Measurements from ENCODE around the gene NDUFAF8. TPM values are rescaled to one million over a fixed set of nuclear protein-coding genes. Genes with fewer than 3 reads are reported as not detected.

NDUFAF8 gene
- total RNA-seq, 1 experiment from 2014 or later = 58.6 TPM

DNA sequence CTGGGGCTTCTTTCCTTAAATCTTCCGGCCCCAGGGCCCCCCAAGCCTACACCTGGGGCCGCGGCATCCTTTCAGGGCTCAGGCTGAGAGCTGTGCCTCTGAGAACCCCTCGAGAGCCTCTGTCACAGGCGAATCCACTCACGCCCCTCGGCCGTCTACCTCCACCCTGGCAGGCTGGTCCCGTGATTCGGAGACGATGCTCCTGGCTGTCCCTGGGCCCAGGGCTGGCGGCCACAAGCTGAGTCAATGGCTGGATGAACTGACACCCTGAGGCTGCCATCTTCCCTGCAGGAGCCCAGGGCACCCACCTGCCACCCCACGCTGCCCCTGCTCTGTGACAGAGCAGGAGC, 4.6 kb upstream of the NDUFAF8 start:
- TF ChIP-seq EZH2 (IDR thresholded peaks at IDR 0.05; ENCODE audit: borderline replicate concordance, low read depth, low read length, poor library complexity, severe bottlenecking) = no peak
- TF ChIP-seq, protein P1, sequence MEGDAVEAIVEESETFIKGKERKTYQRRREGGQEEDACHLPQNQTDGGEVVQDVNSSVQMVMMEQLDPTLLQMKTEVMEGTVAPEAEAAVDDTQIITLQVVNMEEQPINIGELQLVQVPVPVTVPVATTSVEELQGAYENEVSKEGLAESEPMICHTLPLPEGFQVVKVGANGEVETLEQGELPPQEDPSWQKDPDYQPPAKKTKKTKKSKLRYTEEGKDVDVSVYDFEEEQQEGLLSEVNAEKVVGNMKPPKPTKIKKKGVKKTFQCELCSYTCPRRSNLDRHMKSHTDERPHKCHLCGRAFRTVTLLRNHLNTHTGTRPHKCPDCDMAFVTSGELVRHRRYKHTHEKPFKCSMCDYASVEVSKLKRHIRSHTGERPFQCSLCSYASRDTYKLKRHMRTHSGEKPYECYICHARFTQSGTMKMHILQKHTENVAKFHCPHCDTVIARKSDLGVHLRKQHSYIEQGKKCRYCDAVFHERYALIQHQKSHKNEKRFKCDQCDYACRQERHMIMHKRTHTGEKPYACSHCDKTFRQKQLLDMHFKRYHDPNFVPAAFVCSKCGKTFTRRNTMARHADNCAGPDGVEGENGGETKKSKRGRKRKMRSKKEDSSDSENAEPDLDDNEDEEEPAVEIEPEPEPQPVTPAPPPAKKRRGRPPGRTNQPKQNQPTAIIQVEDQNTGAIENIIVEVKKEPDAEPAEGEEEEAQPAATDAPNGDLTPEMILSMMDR (conservative IDR thresholded peaks at IDR 0.05; ENCODE audit: low read depth, low read length) = no peak
- POLR2A ChIA-PET (ENCODE audit: low non-redundant PET) = no interaction called here
- H3K4me1 ChIP-seq (ENCODE audit: insufficient read depth, low read length, poor library complexity, severe bottlenecking) = peaks cover 7% of the 10 kb centered on the region
- no peak for DNase-seq (ENCODE audit: low spot score)
- H3K4me3 ChIP-seq (ENCODE audit: low read depth, low read length, poor library complexity, severe bottlenecking) = no peak overlapping the region
- no peaks in the 10 kb centered on the region for H3K36me3 ChIP-seq (ENCODE audit: insufficient read depth, low read length, poor library complexity, severe bottlenecking)
- no peaks in the 10 kb centered on the region for H3K27me3 ChIP-seq (replicated peaks; ENCODE audit: insufficient read depth, low read depth, low read length, poor library complexity)
- H3K9me3 ChIP-seq (ENCODE audit: low read depth, low read length, poor library complexity, severe bottlenecking) = no peaks in the 10 kb centered on the region
- no peak overlapping the region for H3K27ac ChIP-seq (ENCODE audit: low read depth, low read length, poor library complexity, severe bottlenecking)
- intact Hi-C loops (cut with micrococcal nuclease; ENCODE audit: unreplicated experiment) = no loop called here
- BruUV-seq (replicated peaks) = no TSS peak
- CTCF ChIA-PET = interaction anchor here (0.5 kb wide), 1 partner anchor 92 kb away, joined by 3 read pairs; no protein-coding TSS in a partner anchor

DNA sequence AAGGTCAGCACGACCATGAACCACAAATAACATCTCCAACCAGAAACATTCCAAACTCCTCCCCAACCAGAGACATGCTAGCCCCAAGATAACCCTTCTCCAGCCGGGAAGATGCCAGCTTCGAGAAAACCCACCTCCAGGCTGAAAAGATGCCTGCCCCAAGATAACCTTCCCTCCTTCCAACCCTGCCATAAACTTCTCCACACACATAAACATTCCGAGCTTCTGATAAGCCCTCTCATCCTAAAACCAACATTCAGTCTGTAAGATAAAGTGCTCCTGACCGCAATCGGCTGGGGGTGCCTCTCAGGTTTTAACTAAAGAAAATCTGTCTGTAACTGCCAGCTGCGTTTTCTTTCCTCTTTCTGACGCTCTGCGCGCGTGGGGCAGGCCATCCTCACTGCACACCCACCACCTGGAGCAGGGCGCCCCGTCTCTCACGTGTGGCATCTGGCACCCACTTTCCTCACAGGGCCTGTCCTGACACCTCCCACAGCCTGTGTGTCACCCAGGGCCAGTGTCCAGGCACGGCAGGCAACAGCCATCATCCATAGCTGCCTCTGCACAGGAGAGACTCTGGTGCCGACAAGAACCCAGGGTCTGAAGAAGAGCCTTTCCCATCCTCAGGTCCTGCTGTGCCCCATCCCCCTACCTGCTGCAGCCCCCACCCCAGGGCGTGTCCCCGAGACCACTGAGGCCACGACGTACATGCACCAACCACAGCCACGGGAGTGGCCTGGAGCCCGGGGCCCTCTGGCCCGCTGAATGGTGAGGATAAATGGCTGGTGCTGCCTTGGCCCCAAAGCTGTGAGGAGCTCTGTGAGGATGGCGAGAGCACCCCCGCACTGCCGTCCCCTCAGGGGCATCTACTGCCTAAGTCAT, 3.9 kb upstream of the NDUFAF8 start:
- POLR2A ChIA-PET (ENCODE audit: low non-redundant PET) = no interaction called here
- Histone ChIP-seq H3K4me3 (ENCODE audit: low read depth, low read length, poor library complexity, severe bottlenecking) (no peak overlapping the region), H3K9me3 (ENCODE audit: low read depth, low read length, poor library complexity, severe bottlenecking) (no peaks in the 10 kb centered on the region), H3K4me1 (ENCODE audit: insufficient read depth, low read length, poor library complexity, severe bottlenecking) (peaks cover 7% of the 10 kb centered on the region), H3K27ac (ENCODE audit: low read depth, low read length, poor library complexity, severe bottlenecking) (no peak overlapping the region), H3K36me3 (ENCODE audit: insufficient read depth, low read length, poor library complexity, severe bottlenecking) (no peaks in the 10 kb centered on the region), H3K27me3 (replicated peaks; ENCODE audit: insufficient read depth, low read depth, low read length, poor library complexity) (no peaks in the 10 kb centered on the region)
- intact Hi-C loops (cut with micrococcal nuclease; ENCODE audit: unreplicated experiment) = no loop called here
- TF ChIP-seq EZH2 (IDR thresholded peaks at IDR 0.05; ENCODE audit: borderline replicate concordance, low read depth, low read length, poor library complexity, severe bottlenecking) = no peak
- TF ChIP-seq, protein P1 (conservative IDR thresholded peaks at IDR 0.05; ENCODE audit: low read depth, low read length) = no peak
- CTCF ChIA-PET = interaction anchor here (1.4 kb wide), 1 partner anchor 12 kb away, joined by 3 read pairs; the partner anchor contains the start of gene CEP131
- DNase-seq (ENCODE audit: low spot score) = no peak
- BruUV-seq (replicated peaks) = no TSS peak

DNA sequence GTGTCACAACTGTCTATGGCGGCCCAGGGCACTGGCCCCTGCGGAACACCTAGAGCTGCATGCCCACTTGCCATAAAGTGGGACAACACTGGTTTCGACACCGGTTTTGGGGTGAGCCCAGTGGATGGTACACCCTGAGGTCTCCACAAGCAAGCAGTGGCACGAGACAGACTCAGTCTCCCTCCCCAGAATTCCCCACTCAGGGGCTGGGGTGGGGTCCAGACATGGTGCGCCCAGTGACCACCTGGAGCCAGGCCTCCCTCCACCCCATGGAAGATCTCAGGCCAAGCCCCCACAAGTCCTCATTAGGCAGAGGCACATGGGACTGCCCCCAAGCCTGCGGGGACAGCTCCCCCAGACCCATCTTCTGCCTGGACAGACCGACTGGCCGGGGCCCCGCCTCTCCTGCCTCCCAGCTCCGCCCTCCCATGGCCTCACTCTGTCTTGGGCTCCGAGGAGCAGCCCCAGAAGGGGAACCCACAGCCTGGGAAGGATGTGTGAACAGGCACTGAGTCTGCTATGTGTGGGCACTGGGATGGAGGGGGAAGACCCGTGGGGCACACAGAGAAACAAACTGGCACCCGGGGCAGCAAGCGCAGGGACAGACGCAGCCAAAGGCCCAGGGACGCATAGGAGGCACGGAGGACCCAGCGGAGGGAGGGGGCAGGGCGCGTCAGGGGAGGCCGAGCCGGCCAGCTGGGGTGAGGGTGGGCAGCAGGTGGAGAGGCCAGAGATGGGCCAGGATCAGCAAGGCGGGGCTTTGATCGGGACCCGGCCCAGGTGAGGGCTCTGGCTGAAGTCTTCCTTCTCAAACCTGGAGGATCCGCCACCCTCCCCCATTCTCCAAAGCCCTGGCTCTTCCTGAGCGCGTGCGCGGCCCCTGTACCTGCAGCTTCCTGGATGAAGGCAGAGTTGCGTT, 3.0 kb upstream of the NDUFAF8 start:
- intact Hi-C loops (cut with micrococcal nuclease; ENCODE audit: unreplicated experiment) = no loop called here
- Histone ChIP-seq H3K4me1 (ENCODE audit: insufficient read depth, low read length, poor library complexity, severe bottlenecking) (peaks cover 7% of the 10 kb centered on the region), H3K27ac (ENCODE audit: low read depth, low read length, poor library complexity, severe bottlenecking) (no peak overlapping the region), H3K9me3 (ENCODE audit: low read depth, low read length, poor library complexity, severe bottlenecking) (no peaks in the 10 kb centered on the region), H3K27me3 (replicated peaks; ENCODE audit: insufficient read depth, low read depth, low read length, poor library complexity) (no peaks in the 10 kb centered on the region), H3K36me3 (ENCODE audit: insufficient read depth, low read length, poor library complexity, severe bottlenecking) (peaks cover 3% of the 10 kb centered on the region), H3K4me3 (ENCODE audit: low read depth, low read length, poor library complexity, severe bottlenecking) (no peak overlapping the region)
- ChIA-PET CTCF (interaction anchor here (1.4 kb wide), 1 partner anchor 13 kb away, joined by 3 read pairs; the partner anchor contains the start of gene CEP131), POLR2A (ENCODE audit: low non-redundant PET) (no interaction called here)
- BruUV-seq (replicated peaks) = no TSS peak
- TF ChIP-seq, protein P1 (conservative IDR thresholded peaks at IDR 0.05; ENCODE audit: low read depth, low read length) = no peak
- TF ChIP-seq EZH2 (IDR thresholded peaks at IDR 0.05; ENCODE audit: borderline replicate concordance, low read depth, low read length, poor library complexity, severe bottlenecking) = no peak
- DNase-seq (ENCODE audit: low spot score) = no peak
